D721Med (cell line): Measurements from ENCODE around the gene ZBTB8B.
A peak's percentile ranks its signal among the peaks of the same experiment; 100 is the strongest.

ENCODE experiments used
- DNase-seq: peaks from one replicate; pipeline ENCODE4 v3.0.0; 2011; ENCODE audit warnings: low spot score; ENCODE audit not compliant: insufficient read length
- FAIRE-seq: peaks from 2 replicates; lab custom pipeline; 2011; peaks lifted over from hg19 to GRCh38; lab: Jason Lieb, UNC
- CTCF ChIP-seq: IDR thresholded peaks from 2 replicates; pipeline ENCODE4 v1.5.1; 2012; ENCODE audit warnings: mild to moderate bottlenecking, control low read depth; ENCODE audit not compliant: insufficient read depth; ENCODE audit errors: missing control alignments

ZBTB8B gene

GRCh38 chr1:32500387-32501209, 35.7 kb downstream of the ZBTB8B start:
- TF ChIP-seq CTCF: no peak
- FAIRE-seq (no peak), DNase-seq (peak; percentile 63)

- FAIRE-seq (no peak), DNase-seq (no peak)
- no peak for TF ChIP-seq CTCF
These were observed 37.0 kb downstream of the ZBTB8B start for GRCh38 chr1:32501865-32502264.

DNA sequence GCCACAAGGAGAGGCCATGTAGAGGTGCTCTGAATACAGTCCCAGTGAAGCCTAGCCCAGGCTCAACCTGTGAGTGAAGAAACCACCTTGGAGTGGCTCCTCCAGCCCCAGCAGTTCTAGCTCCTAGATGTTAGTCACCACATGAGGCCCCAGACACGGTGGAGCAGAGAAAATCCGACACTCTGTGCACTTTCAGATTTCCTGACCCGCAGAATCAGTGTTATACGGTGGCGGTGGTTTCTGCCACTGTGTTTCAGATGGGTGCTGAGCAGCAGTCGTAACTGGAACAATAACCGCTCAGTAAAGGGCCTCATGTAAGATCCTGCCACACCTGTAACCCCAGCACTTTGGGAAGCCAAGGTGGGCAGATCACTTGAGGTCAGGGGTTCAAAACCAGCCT, 38.3 kb downstream of the ZBTB8B start:
- no peak for TF ChIP-seq CTCF
- DNase-seq: no peak
- no peak for FAIRE-seq

DNA sequence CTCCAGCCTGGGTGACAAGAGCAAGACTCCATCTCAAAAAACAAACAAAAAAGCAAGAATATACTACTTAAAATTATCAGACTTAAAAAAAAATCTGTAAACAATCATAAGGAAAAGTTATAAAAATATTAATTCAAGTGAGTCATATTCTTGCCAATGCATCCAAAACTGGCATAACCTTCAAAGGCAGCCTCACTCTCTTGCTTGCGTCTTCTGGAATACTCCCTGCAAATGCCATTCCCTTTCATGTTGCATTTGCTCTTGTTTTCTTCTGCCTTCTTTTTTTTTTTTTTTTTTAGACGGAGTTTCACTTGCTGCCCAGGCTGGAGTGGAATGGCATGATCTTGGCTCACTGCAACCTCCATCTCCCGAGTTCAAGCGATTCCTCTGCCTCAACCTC, 42.1 kb downstream of the ZBTB8B start:
- no peak for FAIRE-seq
- no peak for DNase-seq
- TF ChIP-seq CTCF: no peak

- DNase-seq (no peak), FAIRE-seq (no peak)
- TF ChIP-seq CTCF: no peak
These were observed 43.9 kb downstream of the ZBTB8B start for GRCh38 chr1:32508761-32509160.

DNA sequence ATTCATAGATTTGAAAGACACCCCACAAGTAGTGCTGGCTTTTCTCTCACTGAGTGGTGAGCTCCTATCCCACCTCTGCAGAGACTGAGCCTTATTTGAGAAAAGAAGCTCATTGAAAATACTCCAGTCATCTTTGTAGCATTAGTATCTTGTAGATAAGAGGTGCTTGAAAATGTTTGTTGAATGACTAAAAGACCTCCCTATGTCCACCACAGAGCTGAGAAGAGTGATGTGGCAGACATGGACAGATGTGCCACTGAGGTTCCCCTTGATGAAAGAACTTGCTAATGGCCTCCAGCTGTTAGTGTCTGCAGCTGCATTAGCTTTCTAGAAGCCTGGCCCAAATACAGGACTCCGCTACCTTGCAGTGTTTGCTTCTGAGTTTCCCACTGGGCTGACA, 45.1 kb downstream of the ZBTB8B start:
- DNase-seq (no peak), FAIRE-seq (no peak)
- no peak for TF ChIP-seq CTCF
